MM.1S (cell line): ENCODE data around the gene MKKS.

Experiments
- CTCF ChIP-seq: fragments of 300-600 bp; sonication (generic); IDR thresholded peaks from 2 replicates; pipeline ENCODE4 v1.5.1; 2016; ENCODE audit warnings: antibody characterized with exemption, low read length, mixed read lengths
- EZH2 ChIP-seq: fragments of 300-600 bp; sonication (generic); optimal IDR thresholded peaks from 2 replicates; pipeline ENCODE3; 2017; ENCODE audit warnings: low read depth, mild to moderate bottlenecking, antibody characterized with exemption, low read length, mixed read lengths

- TF ChIP-seq CTCF, result no peak; the same call in 1 of the 2 replicates
- no peak for TF ChIP-seq EZH2
Observed at GRCh38 chr20:10447028-10447427, 13.0 kb upstream of the MKKS start.
